ENCODE results near the gene NCOR1. TPM values are rescaled to one million over a fixed set of nuclear protein-coding genes. Genes with fewer than 3 reads are reported as not detected.

The NCOR1 gene
- polyA plus RNA-seq, 3 donors: 23.2 to 47.0 (median 37.9) TPM

DNA sequence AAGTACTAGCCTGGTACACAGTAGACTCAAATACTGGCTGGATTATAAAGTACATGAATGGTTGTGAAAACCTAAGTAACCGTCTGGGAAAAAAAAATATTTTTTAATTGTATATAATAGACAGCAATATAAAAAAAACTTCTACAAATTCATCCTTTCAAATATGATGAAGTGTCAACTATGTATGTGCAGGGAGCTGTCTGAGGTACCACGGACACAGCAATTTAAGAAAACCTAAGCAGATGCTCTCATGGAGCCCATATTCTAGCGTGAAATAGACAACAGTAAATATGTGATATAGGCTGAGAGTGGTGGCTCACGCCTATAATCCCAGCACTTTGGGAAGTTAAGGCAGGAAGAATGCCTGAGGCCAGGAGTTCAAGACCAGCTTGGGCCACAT lies 111.1 kb downstream of the NCOR1 start:
- Mint-ChIP-seq H3K4me3 (no peak overlapping the region), H3K27me3 (ENCODE audit: low read depth in 3 of 3) (no peaks in the 10 kb centered on the region), H3K36me3 (peaks cover 57 to 76% of the 10 kb centered on the region in 2 donors), H3K9me3 (no peaks in the 10 kb centered on the region), H3K27ac (no peak overlapping the region), H3K4me1 (no peaks in the 10 kb centered on the region)
- intact Hi-C loops (cut with micrococcal nuclease): no loop called here
- no peak overlapping the region for H2AFZ ChIP-seq (ENCODE audit: insufficient read depth, low read depth, low read length, poor library complexity, severe bottlenecking)
- no peaks in the 10 kb centered on the region for H3K27me3 ChIP-seq (ENCODE audit: control insufficient read depth in 2 of 2, insufficient read depth in 2 of 2, low read length in 2 of 2)
- H3K9me3 ChIP-seq (replicated peaks in 1 of 2; ENCODE audit: control insufficient read depth in 1 of 2, insufficient read depth in 1 of 2, low read length in 2 of 2): no peaks in the 10 kb centered on the region
- H3K79me2 ChIP-seq (ENCODE audit: insufficient read depth, low read length): no peaks in the 10 kb centered on the region
- H3K4me1 ChIP-seq (ENCODE audit: control insufficient read depth in 1 of 2, insufficient read depth in 2 of 2, low read length in 2 of 2): no peaks in the 10 kb centered on the region
- no CpG with 5 or more reads among the region's 4 CpGs for WGBS (ENCODE audit: insufficient coverage)
- H3K4me2 ChIP-seq (replicated peaks; ENCODE audit: extremely low read depth, low read length, poor library complexity, severe bottlenecking): no peak overlapping the region
- H3K4me3 ChIP-seq (replicated peaks in 1 of 3; ENCODE audit: low read depth in 2 of 3, low read length in 3 of 3): no peak overlapping the region
- peaks cover 12% of the 10 kb centered on the region for H4K20me1 ChIP-seq (ENCODE audit: insufficient read depth, low read length)
- no peak overlapping the region for H3K27ac ChIP-seq (ENCODE audit: low read depth in 1 of 2, low read length in 2 of 2)
- H3K36me3 ChIP-seq (replicated peaks in 1 of 2; ENCODE audit: control insufficient read depth in 1 of 2, insufficient read depth in 2 of 2, low read length in 2 of 2): peaks cover 79 to 88% of the 10 kb centered on the region in 2 donors
- TF ChIP-seq, protein P1, sequence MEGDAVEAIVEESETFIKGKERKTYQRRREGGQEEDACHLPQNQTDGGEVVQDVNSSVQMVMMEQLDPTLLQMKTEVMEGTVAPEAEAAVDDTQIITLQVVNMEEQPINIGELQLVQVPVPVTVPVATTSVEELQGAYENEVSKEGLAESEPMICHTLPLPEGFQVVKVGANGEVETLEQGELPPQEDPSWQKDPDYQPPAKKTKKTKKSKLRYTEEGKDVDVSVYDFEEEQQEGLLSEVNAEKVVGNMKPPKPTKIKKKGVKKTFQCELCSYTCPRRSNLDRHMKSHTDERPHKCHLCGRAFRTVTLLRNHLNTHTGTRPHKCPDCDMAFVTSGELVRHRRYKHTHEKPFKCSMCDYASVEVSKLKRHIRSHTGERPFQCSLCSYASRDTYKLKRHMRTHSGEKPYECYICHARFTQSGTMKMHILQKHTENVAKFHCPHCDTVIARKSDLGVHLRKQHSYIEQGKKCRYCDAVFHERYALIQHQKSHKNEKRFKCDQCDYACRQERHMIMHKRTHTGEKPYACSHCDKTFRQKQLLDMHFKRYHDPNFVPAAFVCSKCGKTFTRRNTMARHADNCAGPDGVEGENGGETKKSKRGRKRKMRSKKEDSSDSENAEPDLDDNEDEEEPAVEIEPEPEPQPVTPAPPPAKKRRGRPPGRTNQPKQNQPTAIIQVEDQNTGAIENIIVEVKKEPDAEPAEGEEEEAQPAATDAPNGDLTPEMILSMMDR (IDR thresholded peaks at IDR 0.05): no peak
- H3K9ac ChIP-seq (ENCODE audit: insufficient read depth, low read length, poor library complexity, severe bottlenecking): no peak overlapping the region
- no peak for DNase-seq

DNA sequence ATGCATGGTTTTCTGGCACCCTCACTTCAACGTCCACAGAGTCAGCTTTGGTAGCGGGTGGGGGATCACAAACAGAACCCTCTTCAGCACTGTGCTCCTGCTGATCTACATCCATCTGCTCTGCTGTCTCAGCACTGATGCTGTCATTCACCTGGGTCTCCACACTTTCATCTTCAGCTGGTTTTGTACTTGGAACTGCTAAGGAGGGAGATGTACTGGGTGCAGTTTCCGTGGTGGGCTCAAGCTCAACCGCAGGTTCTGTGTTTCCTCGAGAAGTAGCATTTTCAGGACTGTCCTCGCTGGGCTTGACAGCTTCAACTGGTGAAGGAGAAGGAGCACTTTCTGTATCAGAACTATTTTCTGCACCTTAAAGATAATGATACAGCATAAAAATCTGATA lies 113.9 kb downstream of the NCOR1 start:
- H3K9me3 Mint-ChIP-seq: peaks cover 0 to 4% (median 0%) of the 10 kb centered on the region in 7 donors
- Histone ChIP-seq H3K36me3 (replicated peaks in 1 of 2; ENCODE audit: control insufficient read depth in 1 of 2, insufficient read depth in 2 of 2, low read length in 2 of 2) (peaks cover 88 to 93% of the 10 kb centered on the region in 2 donors), H3K9ac (ENCODE audit: insufficient read depth, low read length, poor library complexity, severe bottlenecking) (no peak overlapping the region)

More for the DNA sequence above, 113.9 kb downstream of the NCOR1 start:
- Mint-ChIP-seq H3K27me3 (ENCODE audit: low read depth in 3 of 3) (no peaks in the 10 kb centered on the region), H3K4me1 (no peaks in the 10 kb centered on the region), H3K27ac (peak overlapping the region in 2 of 7 donors; percentile 31 to 50), H3K4me3 (no peak overlapping the region), H3K36me3 (peaks cover 66 to 80% of the 10 kb centered on the region in 2 donors)
- peaks cover 12% of the 10 kb centered on the region for H4K20me1 ChIP-seq (ENCODE audit: insufficient read depth, low read length)
- H3K4me1 ChIP-seq (ENCODE audit: control insufficient read depth in 1 of 2, insufficient read depth in 2 of 2, low read length in 2 of 2): no peaks in the 10 kb centered on the region
- intact Hi-C loops (cut with micrococcal nuclease): no loop called here
- no peaks in the 10 kb centered on the region for H3K27me3 ChIP-seq (ENCODE audit: control insufficient read depth in 2 of 2, insufficient read depth in 2 of 2, low read length in 2 of 2)
- H2AFZ ChIP-seq (ENCODE audit: insufficient read depth, low read depth, low read length, poor library complexity, severe bottlenecking): no peak overlapping the region
- DNase-seq: no peak
- no peak overlapping the region for H3K27ac ChIP-seq (ENCODE audit: low read depth in 1 of 2, low read length in 2 of 2)
- 89% methylated on average over 3 of the region's 6 CpGs for WGBS (ENCODE audit: insufficient coverage)
- no peak overlapping the region for H3K4me3 ChIP-seq (replicated peaks in 1 of 3; ENCODE audit: low read depth in 2 of 3, low read length in 3 of 3)
- TF ChIP-seq, protein P1 (IDR thresholded peaks at IDR 0.05): no peak
- H3K9me3 ChIP-seq (replicated peaks in 1 of 2; ENCODE audit: control insufficient read depth in 1 of 2, insufficient read depth in 1 of 2, low read length in 2 of 2): no peaks in the 10 kb centered on the region
- no peaks in the 10 kb centered on the region for H3K79me2 ChIP-seq (ENCODE audit: insufficient read depth, low read length)
- H3K4me2 ChIP-seq (replicated peaks; ENCODE audit: extremely low read depth, low read length, poor library complexity, severe bottlenecking): no peak overlapping the region

Data from CD14-positive monocyte (primary cell).